ENCODE results near the gene OBP2B.
"Not testable (repeated sequence)": the region's sequence is repeated elsewhere in the genome, so short reads cannot be mapped to it uniquely, and the experiment has no call there.

DNA sequence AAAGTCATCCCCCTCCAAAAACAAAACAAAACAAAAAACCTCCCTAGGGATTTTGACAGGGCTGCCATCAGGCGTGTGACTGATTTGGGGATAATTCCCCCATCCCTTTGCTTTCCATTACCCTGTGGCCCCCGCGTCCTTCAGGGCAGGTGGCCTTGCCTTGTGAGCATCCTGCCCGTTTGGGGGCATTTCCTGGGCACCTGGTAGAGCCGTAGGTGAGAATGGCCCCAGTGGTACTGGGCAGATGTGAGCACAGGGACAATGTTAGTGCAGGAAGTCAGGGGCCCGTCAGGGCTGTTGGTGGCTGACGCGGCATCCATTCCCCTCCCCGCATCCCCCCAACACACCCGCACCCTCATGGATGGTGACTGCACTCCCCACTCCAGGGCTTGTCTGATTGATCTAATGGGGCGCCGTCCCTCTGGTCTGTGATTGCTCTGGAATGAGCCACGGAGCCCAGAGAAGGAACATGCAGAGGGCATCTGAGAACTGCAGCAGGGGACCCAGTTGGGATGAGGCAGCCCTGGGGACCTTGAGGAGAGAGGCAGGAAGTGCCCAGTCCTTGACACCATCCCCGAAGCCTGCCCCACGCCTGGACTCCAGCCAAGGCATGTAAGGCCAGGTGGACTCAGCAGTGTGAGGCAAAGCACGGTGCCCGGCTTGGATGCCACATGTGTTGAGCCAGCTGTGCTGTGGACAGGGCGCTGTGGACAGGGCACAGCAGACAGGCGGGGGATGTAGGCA lies 27.4 kb upstream of the OBP2B start:
- not testable (repeated sequence) for TF ChIP-seq ZNF274 (IDR thresholded peaks at IDR 0.05; ENCODE audit: low read depth, low read length); YY1 (IDR thresholded peaks at IDR 0.05; ENCODE audit: insufficient read depth, insufficient read length)
